H1 (cell line): ENCODE results near the gene LOXL1.

ENCODE experiments used
- MAX ChIP-seq: IDR thresholded peaks from 2 replicates; pipeline ENCODE4 v1.6.1; 2012; ENCODE audit warnings: inconsistent platforms
- POLR2AphosphoS5 ChIP-seq: IDR thresholded peaks from 2 replicates; pipeline ENCODE4 v1.6.1; 2011; ENCODE audit warnings: low read depth, low read length
- TF ChIP-seq, protein P1 (sequence below), 3 experiments: IDR thresholded peaks; 1 replicate in 2 of 3; 2 replicates in 1 of 3; pipeline versions ENCODE4 v1.5.1 to v1.6.1; 2011; ENCODE audit warnings: low read length in 3 of 3, mild to moderate bottlenecking in 3 of 3, inconsistent platforms in 2 of 3, low read depth in 1 of 3, moderate library complexity in 1 of 3; ENCODE audit not compliant: insufficient read depth in 1 of 3; ENCODE audit errors: control extremely low read depth in 1 of 3

GRCh38 chr15:73952171-73952912 is 26.1 kb downstream of the LOXL1 start:
- TF ChIP-seq, protein P1, sequence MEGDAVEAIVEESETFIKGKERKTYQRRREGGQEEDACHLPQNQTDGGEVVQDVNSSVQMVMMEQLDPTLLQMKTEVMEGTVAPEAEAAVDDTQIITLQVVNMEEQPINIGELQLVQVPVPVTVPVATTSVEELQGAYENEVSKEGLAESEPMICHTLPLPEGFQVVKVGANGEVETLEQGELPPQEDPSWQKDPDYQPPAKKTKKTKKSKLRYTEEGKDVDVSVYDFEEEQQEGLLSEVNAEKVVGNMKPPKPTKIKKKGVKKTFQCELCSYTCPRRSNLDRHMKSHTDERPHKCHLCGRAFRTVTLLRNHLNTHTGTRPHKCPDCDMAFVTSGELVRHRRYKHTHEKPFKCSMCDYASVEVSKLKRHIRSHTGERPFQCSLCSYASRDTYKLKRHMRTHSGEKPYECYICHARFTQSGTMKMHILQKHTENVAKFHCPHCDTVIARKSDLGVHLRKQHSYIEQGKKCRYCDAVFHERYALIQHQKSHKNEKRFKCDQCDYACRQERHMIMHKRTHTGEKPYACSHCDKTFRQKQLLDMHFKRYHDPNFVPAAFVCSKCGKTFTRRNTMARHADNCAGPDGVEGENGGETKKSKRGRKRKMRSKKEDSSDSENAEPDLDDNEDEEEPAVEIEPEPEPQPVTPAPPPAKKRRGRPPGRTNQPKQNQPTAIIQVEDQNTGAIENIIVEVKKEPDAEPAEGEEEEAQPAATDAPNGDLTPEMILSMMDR (IDR thresholded peaks at IDR 0.05; ENCODE audit: control extremely low read depth in 1 of 3, insufficient read depth in 1 of 3, low read depth in 1 of 3, low read length in 3 of 3), result no peak
- TF ChIP-seq POLR2AphosphoS5 (no peak), MAX (no peak)
